UCSD-AML1 (cell line): ENCODE results near the gene PRDM11.

Source experiments
- DNase-seq: peaks from one replicate; lab custom pipeline; 2025; ENCODE audit not compliant: unreplicated experiment; lab: John Stamatoyannopoulos, UW

Gene PRDM11

DNA sequence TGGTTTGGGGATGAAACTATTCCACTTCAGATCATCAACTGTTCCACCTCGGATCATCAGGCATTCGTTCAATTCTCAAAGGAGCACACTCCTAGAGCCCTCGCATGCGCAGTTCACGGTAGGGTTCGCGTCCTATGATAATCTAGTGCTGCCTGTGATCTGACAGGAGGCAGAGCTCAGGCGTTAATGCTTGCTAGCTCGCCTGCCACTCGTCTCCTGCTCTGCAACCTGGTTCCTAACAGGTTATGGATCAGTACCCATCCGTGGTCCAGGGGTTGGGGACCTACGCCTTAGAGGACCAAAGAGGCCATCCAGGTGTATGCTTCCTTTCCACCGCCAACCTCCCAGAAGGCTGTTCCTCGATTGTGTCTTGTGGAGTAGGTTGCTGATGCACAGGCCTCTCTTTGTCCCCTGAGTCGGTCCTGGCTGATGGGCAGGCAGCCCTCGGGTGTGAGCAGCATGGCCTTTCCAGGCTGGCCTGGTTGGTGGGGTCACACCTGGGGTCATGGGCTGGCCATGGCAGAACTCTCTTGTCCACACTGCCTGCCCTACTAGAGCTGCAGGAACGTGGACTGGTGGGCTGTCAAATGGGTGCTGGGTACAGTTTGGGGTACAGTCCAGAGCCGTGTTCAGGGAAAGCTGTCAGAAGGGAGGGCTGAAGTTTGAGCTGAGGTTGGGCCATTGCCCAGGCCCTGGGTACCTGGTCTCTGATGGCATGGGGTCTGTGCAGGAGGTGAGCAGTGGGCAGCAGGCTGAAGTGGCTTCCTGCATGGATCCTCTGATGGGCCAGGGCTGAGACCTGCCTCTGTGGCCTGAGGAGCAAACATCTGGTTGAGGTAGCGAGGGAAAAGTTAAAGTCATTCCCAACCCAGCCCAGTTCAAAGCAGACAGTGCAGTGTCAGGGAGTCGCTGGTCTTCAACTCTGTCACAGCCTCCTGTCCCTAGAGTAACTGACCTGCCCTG, 11.1 kb downstream of the PRDM11 start:
- no peak for DNase-seq

DNA sequence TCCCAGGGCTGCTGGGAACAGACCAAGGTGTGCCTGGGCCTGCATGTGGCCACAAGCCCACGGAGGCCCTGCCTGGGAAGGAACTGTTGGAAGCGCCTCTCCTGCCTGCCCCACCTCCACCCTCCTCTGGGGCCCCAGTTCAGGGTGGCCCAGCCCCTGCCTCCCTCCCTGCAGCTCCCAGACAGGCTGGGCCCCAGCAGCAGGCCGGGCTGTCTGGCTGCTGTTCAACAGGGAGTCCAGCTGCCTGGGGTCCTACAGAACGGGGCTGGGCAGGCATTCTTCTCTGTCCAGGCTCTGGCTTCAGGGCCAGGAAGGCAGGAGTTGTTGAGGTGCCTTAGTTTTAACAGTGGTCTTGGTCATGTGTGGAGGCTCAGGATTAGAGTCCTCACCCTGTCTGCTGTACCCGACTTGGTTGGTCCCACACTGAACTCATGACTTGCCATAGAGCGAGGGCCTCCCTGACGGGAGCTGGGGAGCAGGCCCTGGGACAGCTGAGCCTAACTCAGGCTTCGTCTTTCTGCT, 11.8 kb downstream of the PRDM11 start:
- no peak for DNase-seq

- no peak for DNase-seq
These were observed 12.6 kb downstream of the PRDM11 start for GRCh38 chr11:45158891-45159605.

DNA sequence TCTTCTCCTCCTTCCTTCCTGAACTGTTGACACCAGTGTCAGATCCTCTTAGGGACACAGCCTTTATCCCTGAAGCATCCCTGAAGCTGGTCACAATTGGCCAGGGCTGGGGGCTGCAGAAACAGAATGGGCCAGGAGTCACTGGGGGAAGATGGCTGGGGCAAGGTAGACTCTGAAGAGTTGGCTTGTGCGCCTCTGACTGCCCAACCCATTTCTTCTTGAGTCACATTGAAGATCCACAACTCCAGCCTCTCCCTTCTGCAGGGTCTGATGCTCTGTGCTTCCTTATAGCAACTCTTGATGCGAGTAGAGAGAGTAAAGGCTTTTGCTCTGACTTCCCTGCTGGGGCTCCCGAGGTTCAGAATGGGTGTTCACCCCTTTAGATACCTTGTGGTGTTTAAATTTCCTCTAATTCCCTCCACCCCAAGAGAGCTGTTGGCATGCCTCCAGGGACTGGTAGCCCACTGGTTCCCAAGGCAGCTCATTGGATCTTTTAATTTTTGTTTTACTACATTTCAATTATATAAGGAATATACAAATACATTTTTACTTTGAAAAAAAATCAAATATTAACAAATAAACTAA, 13.4 kb downstream of the PRDM11 start:
- DNase-seq, result no peak

GRCh38 chr11:45161252-45162063, 15.0 kb downstream of the PRDM11 start:
- DNase-seq, result no peak

GRCh38 chr11:45162064-45162375, 15.6 kb downstream of the PRDM11 start:
- DNase-seq, result no peak

DNA sequence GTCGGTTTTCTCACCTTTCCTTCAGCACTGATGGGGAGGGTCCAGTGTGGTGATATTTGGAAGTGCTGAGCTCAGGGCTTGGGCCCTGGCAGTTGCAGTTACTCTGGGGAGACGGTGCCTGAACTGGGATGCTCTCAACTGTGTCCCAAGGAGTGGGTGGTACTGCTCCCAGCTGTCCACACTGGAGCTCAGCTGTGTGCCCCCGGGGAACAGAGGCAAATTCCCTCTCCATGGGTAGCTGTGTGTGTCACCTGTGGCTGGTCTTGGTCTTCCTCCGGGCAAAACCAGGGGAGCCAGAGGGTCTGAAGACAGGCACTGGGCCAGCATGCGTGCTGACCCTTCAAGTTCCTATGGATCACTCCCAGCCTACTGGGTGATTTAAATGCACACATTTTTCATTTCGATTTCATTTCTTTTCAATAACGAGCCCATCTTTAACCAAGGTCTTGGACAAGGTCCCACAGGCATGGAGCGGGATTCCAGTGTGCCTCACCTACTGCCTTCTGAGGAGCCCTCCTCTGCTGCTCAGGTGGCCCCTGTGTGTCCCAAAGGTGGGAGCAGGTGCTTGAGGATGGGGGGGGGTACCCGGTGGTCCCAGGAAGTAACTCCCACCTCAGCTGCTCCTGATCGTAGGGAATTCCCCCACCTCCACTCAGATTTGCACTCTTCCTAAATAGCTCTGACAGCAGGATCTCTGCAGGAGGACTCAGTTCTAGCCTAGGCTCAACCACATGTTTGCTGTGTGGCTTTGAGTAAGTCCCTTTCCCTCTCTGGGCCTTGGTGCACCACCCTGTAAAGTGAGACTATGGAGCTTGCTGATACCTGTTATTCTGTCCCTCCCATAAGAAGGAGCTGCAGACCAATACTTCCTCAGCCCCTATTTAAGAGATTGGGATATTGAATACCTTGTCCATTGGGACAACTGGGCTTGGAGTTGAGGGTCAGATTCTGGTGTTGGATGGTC, 16.8 kb downstream of the PRDM11 start:
- no peak for DNase-seq

- no peak for DNase-seq
These were observed 17.6 kb downstream of the PRDM11 start for GRCh38 chr11:45163956-45164575.

DNA sequence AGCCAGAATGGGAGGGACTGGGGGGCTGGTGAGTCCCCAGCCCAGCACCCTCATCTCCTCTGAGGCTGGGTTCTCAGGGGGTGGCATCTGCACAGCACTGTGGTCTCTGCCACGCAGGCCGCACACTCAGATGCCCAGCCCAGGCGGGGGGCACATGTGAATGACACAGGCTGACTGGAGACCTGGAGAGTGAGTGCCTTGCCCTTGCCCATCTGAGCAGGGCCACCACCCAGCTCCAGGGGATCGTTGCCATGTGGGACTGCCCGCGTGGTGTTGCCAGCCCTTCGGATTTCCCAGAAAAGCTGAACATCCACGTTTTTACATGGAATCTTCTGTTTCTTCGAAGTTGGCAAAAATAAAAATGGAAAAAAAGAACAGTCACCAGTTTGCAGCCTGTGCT, 18.9 kb downstream of the PRDM11 start:
- no peak for DNase-seq

DNA sequence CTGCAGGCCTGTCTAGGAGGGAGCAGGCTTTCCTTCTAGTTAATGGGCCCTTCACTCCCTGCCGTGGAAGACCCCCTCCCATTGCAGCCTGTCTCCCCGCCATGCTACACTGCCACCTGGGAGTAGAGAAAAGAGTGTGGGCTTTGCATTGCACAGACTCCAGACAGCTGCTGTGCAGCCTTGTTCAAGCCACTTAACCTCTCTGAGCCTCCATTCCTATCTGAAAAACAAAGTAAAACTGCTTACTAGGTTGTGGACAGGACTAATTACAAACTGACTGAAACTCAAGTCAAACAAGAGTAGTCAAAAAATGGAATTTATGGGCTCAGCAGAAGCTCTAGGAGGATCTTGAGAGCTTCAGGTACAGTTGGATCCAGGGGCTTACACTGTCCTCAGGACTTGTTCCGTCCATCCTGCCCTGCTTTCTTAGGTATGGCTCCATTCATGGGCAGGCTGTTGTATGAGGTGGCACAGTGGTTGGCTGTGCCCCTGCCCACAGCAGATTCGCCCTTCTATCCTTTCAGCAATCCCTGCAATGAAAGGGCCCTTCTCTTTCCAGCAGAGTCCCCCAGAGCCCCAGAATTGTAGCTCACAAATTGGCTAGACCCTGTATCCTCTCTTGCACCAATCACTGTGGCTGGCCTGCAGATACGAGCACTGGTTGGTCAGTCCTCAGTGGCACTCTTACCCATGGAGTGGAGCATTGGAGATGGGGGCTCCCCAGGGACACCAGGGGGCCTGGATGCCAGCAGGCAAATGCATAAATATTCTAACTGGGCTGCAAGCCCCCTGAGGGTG, 19.6 kb downstream of the PRDM11 start:
- no peak for DNase-seq

- no peak for DNase-seq
These were observed 20.1 kb downstream of the PRDM11 start for GRCh38 chr11:45166604-45166897.

GRCh38 chr11:45167283-45167682, 20.8 kb downstream of the PRDM11 start:
- no peak for DNase-seq

GRCh38 chr11:45168366-45169130, 22.1 kb downstream of the PRDM11 start:
- no peak for DNase-seq

DNA sequence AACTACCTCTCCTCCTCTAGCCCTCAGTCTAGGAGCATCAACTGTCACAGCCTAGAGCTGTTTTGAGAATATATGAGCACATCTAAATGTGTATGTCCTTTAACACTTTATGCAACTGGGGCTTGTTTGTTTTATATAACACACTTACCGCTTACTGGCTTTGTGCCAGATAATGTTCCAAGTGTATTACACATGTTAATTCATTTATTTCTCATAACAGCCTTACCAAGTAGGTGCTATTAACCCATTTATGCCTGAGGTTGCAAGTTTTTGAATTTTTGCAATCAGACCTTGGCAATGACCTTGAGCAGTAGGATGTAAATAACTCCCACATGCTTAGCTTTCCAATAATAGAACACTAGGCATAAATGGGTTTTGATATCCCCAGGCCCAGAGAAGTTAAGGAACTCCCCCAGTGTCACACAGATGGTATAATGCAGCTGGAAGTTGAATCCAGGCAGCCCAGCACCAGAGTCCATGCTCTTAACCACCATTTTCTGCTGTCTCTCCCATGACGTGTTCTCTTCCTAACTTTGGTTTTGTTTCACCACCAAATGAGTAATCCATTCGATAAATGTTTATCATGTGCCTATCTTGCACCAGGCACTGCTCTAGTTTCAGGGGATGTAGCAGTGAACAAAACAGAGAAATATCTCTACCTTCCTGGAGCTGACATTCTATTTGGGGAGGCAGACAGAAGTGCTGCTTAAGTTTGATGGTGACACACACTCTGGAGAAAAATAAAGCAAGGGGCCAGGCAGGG, 23.1 kb downstream of the PRDM11 start:
- no peak for DNase-seq

- DNase-seq, result no peak
These were observed 24.0 kb downstream of the PRDM11 start for GRCh38 chr11:45170484-45170883.

DNA sequence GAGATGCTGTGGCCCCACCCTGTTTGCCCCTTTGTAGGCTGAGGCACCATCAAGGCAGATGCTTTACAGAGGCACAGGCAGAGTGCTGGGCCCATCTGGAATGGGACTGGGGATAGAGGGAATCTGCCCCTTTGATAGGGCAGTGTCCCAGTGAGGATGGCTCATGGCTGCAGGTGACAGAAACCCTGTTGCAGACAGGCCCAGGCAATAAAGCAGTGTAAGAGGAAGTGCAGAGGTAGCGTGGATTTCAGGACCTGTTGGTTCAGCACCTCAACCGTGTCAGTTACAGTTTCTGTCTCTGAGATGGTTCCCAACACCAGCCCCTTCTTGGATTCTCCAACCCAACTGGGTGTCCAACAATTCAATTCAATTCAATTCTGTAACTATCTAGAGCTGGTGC, 25.1 kb downstream of the PRDM11 start:
- DNase-seq, result no peak

GRCh38 chr11:45173064-45173463, 26.6 kb downstream of the PRDM11 start:
- no peak for DNase-seq
